Mucosa of descending colon (tissue), 3 donors: ENCODE measurements around the gene TMEM38B. TPM values are rescaled to one million over a fixed set of nuclear protein-coding genes. Genes with fewer than 3 reads are reported as not detected.
A peak's percentile ranks its signal among the peaks of the same experiment; 100 is the strongest.

ENCODE experiments used
- ATAC-seq: fragments of 200-7000 bp; cut with Tn5 transposase; one replicate; pipeline ENCODE4 v1.9.1; 2020; ENCODE audit warnings: mild to moderate bottlenecking, moderate library complexity
- DNase-seq, 3 donors: peaks; one replicate each; pipeline ENCODE4 v3.0.0-alpha.2; 2020
- H3K36me3 ChIP-seq: fragments of 200-600 bp; one replicate; pipeline ENCODE4 v1.8.0; 2021; ENCODE audit warnings: low read depth, mild to moderate bottlenecking
- H3K4me1 ChIP-seq: fragments of 200-600 bp; one replicate; pipeline ENCODE4 v1.8.0; 2021; ENCODE audit warnings: low read depth, mild to moderate bottlenecking
- H3K4me3 ChIP-seq: fragments of 200-600 bp; one replicate; pipeline ENCODE4 v1.8.0; 2021; ENCODE audit warnings: mild to moderate bottlenecking
- H3K9me3 ChIP-seq: fragments of 200-600 bp; one replicate; pipeline ENCODE4 v1.8.0; 2021; ENCODE audit warnings: mild to moderate bottlenecking
- CTCF ChIP-seq: fragments of 200-600 bp; IDR thresholded peaks from one replicate; pipeline ENCODE4 v1.8.0; 2022; ENCODE audit warnings: antibody characterized with exemption, mild to moderate bottlenecking
- intact Hi-C, 2 donors: fragments of 100-400 bp; cut with DNase I in 1 of 2; cut with micrococcal nuclease in 1 of 2; formaldehyde crosslinking; loops; one replicate each; pipeline versions ENCODE4 v1.11.0 to v1.11.1; 2022; cut with DNase I, micrococcal nuclease
- total RNA-seq, 3 donors: library from RNA; stranded (reverse); fragmentation: NEBNext Ultra II Directional in 2 of 3; extraction: Animal tissue kit (Norgen Biotek cat#: 25700) in 2 of 3; gene quantifications; one replicate each; pipeline versions ENCODE4 v1.2.1 to v1.2.4, GENCODE V29; 2021 to 2023
- donor health status: DM: no; HTN: no; CAD: no; lungs with moderate emphysema.
- donor health status: DM: no; HTN: no; CAD: no.
- donor health status: DM: no; HTN: yes; CAD: no.

Gene TMEM38B
- total RNA-seq, 3 donors from 2014 or later: 19.3 to 36.8 (median 19.3) TPM

GRCh38 chr9:105676351-105676923, 17.9 kb upstream of the TMEM38B start:
- no peak for ATAC-seq
- H3K4me1 ChIP-seq: no peaks in the 10 kb centered on the region

DNA sequence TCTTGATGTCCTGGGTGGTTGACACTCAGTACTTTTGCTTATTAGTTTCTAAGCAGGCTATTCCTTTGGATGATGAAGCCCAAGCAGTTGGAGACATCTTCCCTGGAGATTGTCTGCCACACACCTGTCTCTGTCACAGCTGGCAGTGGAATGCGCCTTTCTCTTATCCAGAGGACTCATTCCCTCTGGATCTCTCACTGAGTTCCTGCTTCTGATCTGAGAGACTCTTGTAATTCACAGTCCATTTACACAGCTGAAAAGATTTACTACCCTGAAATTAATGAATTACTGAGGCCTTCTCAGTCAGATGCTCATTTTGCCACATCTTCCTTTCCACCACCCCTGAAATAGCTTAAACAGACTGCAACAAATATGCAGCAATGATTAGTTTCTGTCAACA, 16.2 kb upstream of the TMEM38B start:
- H3K4me1 ChIP-seq: no peaks in the 10 kb centered on the region
- ATAC-seq (no peak), DNase-seq (no peak)
- H3K9me3 ChIP-seq: no peaks in the 10 kb centered on the region
- H3K4me3 ChIP-seq: no peak overlapping the region
- intact Hi-C loops: no loop called here
- no peak for TF ChIP-seq CTCF
- H3K36me3 ChIP-seq: no peaks in the 10 kb centered on the region

More at GRCh38 chr9:105676351-105676923, 17.9 kb upstream of the TMEM38B start:
- no peaks in the 10 kb centered on the region for H3K36me3 ChIP-seq
- intact Hi-C loops: no loop called here
- DNase-seq: no peak
- no peak overlapping the region for H3K4me3 ChIP-seq
- no peak for TF ChIP-seq CTCF
- no peaks in the 10 kb centered on the region for H3K9me3 ChIP-seq

- H3K4me1 ChIP-seq: no peaks in the 10 kb centered on the region
- no peak overlapping the region for H3K4me3 ChIP-seq
- DNase-seq (no peak), ATAC-seq (no peak)
- no peaks in the 10 kb centered on the region for H3K36me3 ChIP-seq
- H3K9me3 ChIP-seq: no peaks in the 10 kb centered on the region
- intact Hi-C loops: no loop called here
- no peak for TF ChIP-seq CTCF
Measured at GRCh38 chr9:105678781-105679180, 15.6 kb upstream of the TMEM38B start.

GRCh38 chr9:105679257-105680022, 14.9 kb upstream of the TMEM38B start:
- no peaks in the 10 kb centered on the region for H3K4me1 ChIP-seq
- intact Hi-C loops: no loop called here
- H3K4me3 ChIP-seq: no peak overlapping the region
- ATAC-seq: peak; percentile 87
- H3K36me3 ChIP-seq: no peaks in the 10 kb centered on the region
- H3K9me3 ChIP-seq: no peaks in the 10 kb centered on the region
- peak in 1 of 3 donors; percentile 41 for DNase-seq
- TF ChIP-seq CTCF: no peak

DNA sequence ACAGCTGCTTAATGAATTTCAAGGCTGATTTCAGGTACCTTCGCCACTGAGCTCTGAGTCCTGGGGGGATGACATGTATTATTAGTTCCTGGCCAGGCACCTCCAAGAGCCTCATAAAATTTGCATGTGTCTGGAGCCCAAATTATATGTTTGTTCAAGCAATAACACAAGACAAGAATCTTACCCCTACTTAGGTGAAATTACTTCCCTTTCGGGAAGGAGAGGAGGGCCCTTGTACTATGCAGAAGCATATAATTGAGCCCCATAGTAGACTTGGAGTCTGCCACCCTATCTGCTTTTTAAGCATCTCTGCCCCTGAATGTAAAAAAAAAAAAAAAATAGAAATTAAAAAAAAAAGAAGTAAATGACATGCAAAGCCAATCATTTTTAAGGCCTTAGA, 13.0 kb upstream of the TMEM38B start:
- Histone ChIP-seq H3K9me3 (no peaks in the 10 kb centered on the region), H3K36me3 (no peaks in the 10 kb centered on the region), H3K4me3 (no peak overlapping the region), H3K4me1 (no peaks in the 10 kb centered on the region)
- TF ChIP-seq CTCF: no peak
- ATAC-seq: no peak
- no peak for DNase-seq
- intact Hi-C loops: no loop called here
